Body of pancreas (tissue), 4 donors: ENCODE measurements around the gene TBX5. TPM values are rescaled to one million over a fixed set of nuclear protein-coding genes. Genes with fewer than 3 reads are reported as not detected.
A peak's percentile ranks its signal among the peaks of the same experiment; 100 is the strongest.

Experiments used
- ATAC-seq: fragments of 150-250 bp; one replicate; pipeline ENCODE4 v1.9.1; 2016
- DNase-seq, 4 donors: peaks; one replicate each; pipeline ENCODE4 v3.0.0-alpha.2; 2019
- H3K27ac ChIP-seq, 4 donors: fragments of 200-600 bp; sonication (generic); 1 replicate in 3 of 4; 2 replicates in 1 of 4; pipeline versions ENCODE4 v1.5.1 to v1.6.1; 2016 to 2019; ENCODE audit warnings: mild to moderate bottlenecking in 1 of 4, mixed read lengths in 1 of 4, moderate library complexity in 1 of 4
- H3K27me3 ChIP-seq, 2 donors: fragments of 200-600 bp; sonication (generic); one replicate each; pipeline ENCODE4 v1.6.0; 2016; ENCODE audit warnings: mild to moderate bottlenecking in 1 of 2
- H3K36me3 ChIP-seq, 2 donors: fragments of 200-600 bp; sonication (generic); replicated peaks in 1 of 2; 2 replicates each; pipeline ENCODE4 v1.5.1; 2016; ENCODE audit warnings: low read depth in 2 of 2; ENCODE audit not compliant: insufficient read depth in 1 of 2
- H3K4me1 ChIP-seq: fragments of 200-600 bp; sonication (generic); one replicate; pipeline ENCODE4 v1.6.0; 2016
- H3K4me3 ChIP-seq, 2 donors: fragments of 200-600 bp; sonication (generic); 1 replicate in 1 of 2; 2 replicates in 1 of 2; pipeline ENCODE4 v1.5.1; 2016 to 2019
- H3K9me3 ChIP-seq, 3 donors: fragments of 200-600 bp; sonication (generic); 1 replicate in 2 of 3; 2 replicates in 1 of 3; pipeline ENCODE4 v1.5.1; 2016
- POLR2A ChIP-seq, 3 donors: fragments of 450-650 bp; IDR thresholded peaks; one replicate each; pipeline ENCODE4 v1.6.1; 2016; ENCODE audit warnings: antibody characterized with exemption in 3 of 3, mild to moderate bottlenecking in 2 of 3
- WGBS, 2 donors: methylation state at CpG; one replicate each; pipeline ENCODE4 v1.1.5; 2017; 5-methylcytosine and 5-hydroxymethylcytosine counted together
- intact Hi-C: fragments of 100-400 bp; cut with DNase I; formaldehyde crosslinking; loops from one replicate; pipeline ENCODE4 v1.15.1; 2023
- total RNA-seq, 2 donors: library from RNA; depleted of rRNA; stranded (reverse); fragments of >200 nt; gene quantifications; one replicate each; pipeline ENCODE4 v1.1.0, GENCODE V29; 2016
- TF ChIP-seq, protein P1 (sequence below), 7 experiments: fragments of 450-650 bp in 4 of 7; fragments of 200-600 bp in 3 of 7; sonication (generic) in 3 of 7; IDR thresholded peaks; one replicate each; pipeline ENCODE4 v1.5.1; 2016 to 2019; ENCODE audit warnings: antibody characterized with exemption in 7 of 7

TBX5 gene
- total RNA-seq, 2 donors from 2014 or later, result not detected

DNA sequence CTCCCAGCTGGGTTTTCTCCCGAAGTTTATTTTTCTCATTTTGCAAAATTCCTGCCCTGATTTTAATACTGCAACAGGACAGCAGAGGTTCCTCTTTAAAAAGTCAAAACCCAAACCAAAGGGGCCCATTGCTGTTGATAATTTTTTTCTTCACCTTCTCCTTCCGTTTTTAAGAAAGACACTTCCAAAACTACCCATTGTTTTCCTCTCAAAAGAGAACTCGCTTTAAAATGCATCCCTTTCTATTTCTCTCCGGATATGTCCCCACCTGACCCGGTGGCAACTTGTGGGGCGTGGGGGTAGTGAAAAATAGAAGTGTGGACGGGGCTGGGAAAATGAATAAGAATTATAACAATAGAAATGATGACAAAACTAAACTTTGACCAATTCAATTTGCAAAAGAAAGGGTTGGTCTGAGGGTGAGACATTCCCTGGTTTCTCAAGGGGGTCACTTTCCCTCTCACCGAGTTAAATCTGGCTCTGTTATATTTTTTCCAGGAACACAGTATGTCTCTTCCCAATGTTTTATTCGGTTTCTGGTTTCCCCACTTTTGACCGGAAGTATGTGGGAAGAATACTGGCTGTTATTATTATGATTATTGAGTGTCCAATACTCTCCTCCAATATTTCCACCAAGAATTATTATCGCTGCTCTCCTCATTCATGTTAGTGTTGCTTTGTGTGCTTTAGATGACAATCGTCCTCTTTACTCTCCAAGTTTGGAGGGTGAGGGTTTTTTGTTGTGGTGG is 4.1 kb upstream of the TBX5 start:
- no peak for ATAC-seq
- no peak for DNase-seq
- Histone ChIP-seq H3K9me3 (no peaks in the 10 kb centered on the region), H3K4me3 (no peak overlapping the region), H3K27ac (no peak overlapping the region), H3K27me3 (peaks cover 0 to 46% of the 10 kb centered on the region in 2 donors), H3K4me1 (peaks cover 21% of the 10 kb centered on the region), H3K36me3 (no peaks in the 10 kb centered on the region)
- no peak for TF ChIP-seq POLR2A (IDR thresholded peaks at IDR 0.05)
- TF ChIP-seq, protein P1, sequence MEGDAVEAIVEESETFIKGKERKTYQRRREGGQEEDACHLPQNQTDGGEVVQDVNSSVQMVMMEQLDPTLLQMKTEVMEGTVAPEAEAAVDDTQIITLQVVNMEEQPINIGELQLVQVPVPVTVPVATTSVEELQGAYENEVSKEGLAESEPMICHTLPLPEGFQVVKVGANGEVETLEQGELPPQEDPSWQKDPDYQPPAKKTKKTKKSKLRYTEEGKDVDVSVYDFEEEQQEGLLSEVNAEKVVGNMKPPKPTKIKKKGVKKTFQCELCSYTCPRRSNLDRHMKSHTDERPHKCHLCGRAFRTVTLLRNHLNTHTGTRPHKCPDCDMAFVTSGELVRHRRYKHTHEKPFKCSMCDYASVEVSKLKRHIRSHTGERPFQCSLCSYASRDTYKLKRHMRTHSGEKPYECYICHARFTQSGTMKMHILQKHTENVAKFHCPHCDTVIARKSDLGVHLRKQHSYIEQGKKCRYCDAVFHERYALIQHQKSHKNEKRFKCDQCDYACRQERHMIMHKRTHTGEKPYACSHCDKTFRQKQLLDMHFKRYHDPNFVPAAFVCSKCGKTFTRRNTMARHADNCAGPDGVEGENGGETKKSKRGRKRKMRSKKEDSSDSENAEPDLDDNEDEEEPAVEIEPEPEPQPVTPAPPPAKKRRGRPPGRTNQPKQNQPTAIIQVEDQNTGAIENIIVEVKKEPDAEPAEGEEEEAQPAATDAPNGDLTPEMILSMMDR (IDR thresholded peaks at IDR 0.05), result no peak
- 31 to 33% methylated on average over 12 of the region's 12 CpGs for WGBS, 2 donors
- intact Hi-C loops, result no loop called here

- no peak overlapping the region for H3K4me3 ChIP-seq
- intact Hi-C loops, result no loop called here
- peak in 2 of 4 donors; percentile 8 to 24 for DNase-seq
- 4 to 8% methylated on average over 42 to 71 of the region's 71 CpGs for WGBS, 2 donors
- peaks cover 22% of the 10 kb centered on the region for H3K4me1 ChIP-seq
- peak; percentile 30 for ATAC-seq
- H3K36me3 ChIP-seq, result no peaks in the 10 kb centered on the region
- peaks cover 0 to 52% of the 10 kb centered on the region in 2 donors for H3K27me3 ChIP-seq
- no peak overlapping the region for H3K27ac ChIP-seq
- H3K9me3 ChIP-seq, result no peaks in the 10 kb centered on the region
- TF ChIP-seq, protein P1 (IDR thresholded peaks at IDR 0.05), result no peak
- TF ChIP-seq POLR2A (IDR thresholded peaks at IDR 0.05), result no peak
Observed at GRCh38 chr12:114408886-114409851, 3.2 kb upstream of the TBX5 start.

- Histone ChIP-seq H3K36me3 (no peaks in the 10 kb centered on the region), H3K27ac (no peak overlapping the region), H3K4me3 (no peak overlapping the region), H3K27me3 (peaks cover 0 to 51% of the 10 kb centered on the region in 2 donors), H3K9me3 (no peaks in the 10 kb centered on the region), H3K4me1 (peaks cover 22% of the 10 kb centered on the region)
- intact Hi-C loops, result no loop called here
- 6 to 12% methylated on average over 21 of the region's 21 CpGs for WGBS, 2 donors
- TF ChIP-seq, protein P1 (IDR thresholded peaks at IDR 0.05), result no peak
- no peak for TF ChIP-seq POLR2A (IDR thresholded peaks at IDR 0.05)
- ATAC-seq (no peak), DNase-seq (no peak)
Observed at GRCh38 chr12:114408471-114408885, 2.5 kb upstream of the TBX5 start.

DNA sequence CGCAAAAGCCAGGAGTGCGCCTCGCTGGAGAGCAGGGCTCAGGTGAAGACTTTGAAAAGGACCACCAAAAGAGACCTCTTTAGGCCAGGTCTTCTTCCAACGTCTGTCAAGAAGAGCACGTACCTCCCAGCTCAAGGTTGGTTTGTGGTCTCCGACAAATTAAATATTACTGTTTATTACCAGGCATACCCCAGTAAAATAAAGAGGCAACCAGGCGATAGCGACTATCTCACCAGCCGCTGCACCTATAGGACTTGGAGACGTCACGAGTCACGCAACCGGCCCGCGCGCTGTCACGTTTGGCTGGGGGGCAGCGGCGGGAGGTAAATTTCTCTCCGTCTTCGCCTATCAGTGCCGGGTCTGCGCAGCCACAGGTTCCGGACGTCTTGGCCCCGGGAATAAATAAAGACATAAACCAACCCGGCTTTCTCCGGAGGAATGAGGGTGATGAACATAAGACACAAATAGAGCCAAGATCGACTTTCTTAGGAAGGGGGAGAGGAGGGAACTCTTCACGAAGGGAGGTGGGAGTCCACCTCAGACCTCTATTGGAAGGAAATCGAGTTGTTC is 2.0 kb upstream of the TBX5 start:
- TF ChIP-seq, protein P1 (IDR thresholded peaks at IDR 0.05), result no peak
- no peak for TF ChIP-seq POLR2A (IDR thresholded peaks at IDR 0.05)
- Histone ChIP-seq H3K4me3 (no peak overlapping the region), H3K27ac (no peak overlapping the region), H3K4me1 (peaks cover 22% of the 10 kb centered on the region), H3K9me3 (no peaks in the 10 kb centered on the region), H3K36me3 (no peaks in the 10 kb centered on the region), H3K27me3 (peaks cover 0 to 52% of the 10 kb centered on the region in 2 donors)
- DNase-seq (no peak), ATAC-seq (no peak)
- intact Hi-C loops, result no loop called here
- WGBS, 2 donors, result 4 to 10% methylated on average over 30 to 31 of the region's 31 CpGs
